Transverse colon (tissue), 3 donors: ENCODE data around the gene JMJD6.

ENCODE experiments used
- POLR2A ChIP-seq: fragments of 450-650 bp; IDR thresholded peaks from one replicate; pipeline ENCODE4 v1.6.1; 2016; ENCODE audit warnings: antibody characterized with exemption, mild to moderate bottlenecking, moderate library complexity
- TF ChIP-seq, protein P1 (sequence below), 5 experiments: fragments of 200-600 bp in 3 of 5; fragments of 450-650 bp in 2 of 5; sonication (generic) in 3 of 5; IDR thresholded peaks; 1 replicate in 2 of 5; 2 replicates in 3 of 5; pipeline ENCODE4 v1.5.1; 2016 to 2017; ENCODE audit warnings: antibody characterized with exemption in 5 of 5, inconsistent platforms in 3 of 5, mild to moderate bottlenecking in 2 of 5, moderate library complexity in 1 of 5

DNA sequence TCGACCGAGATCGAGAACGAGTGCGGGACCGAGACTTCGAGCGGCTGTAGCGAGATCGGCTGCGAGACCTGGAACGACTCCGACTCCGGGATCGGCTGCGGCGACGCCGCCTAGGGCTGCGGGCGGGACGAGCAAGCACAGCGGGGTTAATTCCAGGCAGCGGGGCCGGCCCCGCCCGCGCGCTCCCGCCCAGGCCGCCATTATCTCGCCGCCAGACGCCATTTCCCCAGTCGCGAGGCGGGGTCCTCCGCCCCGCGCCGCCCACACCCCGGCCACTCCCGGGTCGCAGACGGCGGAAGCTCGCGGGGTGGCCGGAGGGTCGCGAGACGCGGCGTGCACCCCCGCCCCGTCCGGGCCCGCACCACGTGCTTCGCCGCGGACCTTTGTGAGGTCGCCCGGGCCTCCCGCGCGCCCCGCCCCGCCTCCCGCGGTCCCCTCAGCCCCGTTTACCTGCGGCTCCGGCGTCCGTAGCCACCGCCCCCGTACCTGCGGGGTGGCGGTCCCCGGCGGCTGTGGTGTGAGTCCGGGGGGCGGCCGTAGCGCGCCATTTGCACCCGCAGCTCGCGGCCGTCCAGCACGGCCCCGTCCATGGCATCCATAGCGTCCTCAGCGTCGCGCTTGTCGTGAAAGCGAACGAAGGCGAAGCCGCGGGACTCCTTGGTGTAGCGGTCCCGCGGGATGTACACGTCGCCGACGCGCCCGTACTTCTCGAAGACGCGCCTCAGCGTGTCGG, 10.1 kb upstream of the JMJD6 start:
- TF ChIP-seq, protein P1, sequence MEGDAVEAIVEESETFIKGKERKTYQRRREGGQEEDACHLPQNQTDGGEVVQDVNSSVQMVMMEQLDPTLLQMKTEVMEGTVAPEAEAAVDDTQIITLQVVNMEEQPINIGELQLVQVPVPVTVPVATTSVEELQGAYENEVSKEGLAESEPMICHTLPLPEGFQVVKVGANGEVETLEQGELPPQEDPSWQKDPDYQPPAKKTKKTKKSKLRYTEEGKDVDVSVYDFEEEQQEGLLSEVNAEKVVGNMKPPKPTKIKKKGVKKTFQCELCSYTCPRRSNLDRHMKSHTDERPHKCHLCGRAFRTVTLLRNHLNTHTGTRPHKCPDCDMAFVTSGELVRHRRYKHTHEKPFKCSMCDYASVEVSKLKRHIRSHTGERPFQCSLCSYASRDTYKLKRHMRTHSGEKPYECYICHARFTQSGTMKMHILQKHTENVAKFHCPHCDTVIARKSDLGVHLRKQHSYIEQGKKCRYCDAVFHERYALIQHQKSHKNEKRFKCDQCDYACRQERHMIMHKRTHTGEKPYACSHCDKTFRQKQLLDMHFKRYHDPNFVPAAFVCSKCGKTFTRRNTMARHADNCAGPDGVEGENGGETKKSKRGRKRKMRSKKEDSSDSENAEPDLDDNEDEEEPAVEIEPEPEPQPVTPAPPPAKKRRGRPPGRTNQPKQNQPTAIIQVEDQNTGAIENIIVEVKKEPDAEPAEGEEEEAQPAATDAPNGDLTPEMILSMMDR (IDR thresholded peaks at IDR 0.05), result peak; percentile 20 to 57 (median 31)
- TF ChIP-seq POLR2A, result peak; percentile 50
